Measurements from ENCODE around the gene EXD2.

Gene EXD2

GRCh38 chr14:69247676-69248440, 56.6 kb downstream of the EXD2 start:
- in situ Hi-C loops (cut with MboI; ENCODE audit: low sequenced_read_pairs): loop anchor here (25.0 kb wide), 1 partner anchor 214 kb away; no protein-coding TSS in a partner anchor

- in situ Hi-C loops (cut with MboI; ENCODE audit: low sequenced_read_pairs): loop anchor here (25.0 kb wide), 1 partner anchor 213 kb away; no protein-coding TSS in a partner anchor
Measured at GRCh38 chr14:69249603-69250002, 58.3 kb downstream of the EXD2 start.

- in situ Hi-C loops (cut with MboI; ENCODE audit: low sequenced_read_pairs): no loop called here
Measured at GRCh38 chr14:69252851-69253250, 61.6 kb downstream of the EXD2 start.

- in situ Hi-C loops (cut with MboI; ENCODE audit: low sequenced_read_pairs): no loop called here
Measured at GRCh38 chr14:69259168-69259526, 67.8 kb downstream of the EXD2 start.

- in situ Hi-C loops (cut with MboI; ENCODE audit: low sequenced_read_pairs): no loop called here
Measured at GRCh38 chr14:69259527-69260189, 68.4 kb downstream of the EXD2 start, which contains the start of gene GALNT16. TSS of gene GALNT16 (plus strand) at chr14:69260158. CDS start at chr14:69260291, 133 bp downstream.

- in situ Hi-C loops (cut with MboI; ENCODE audit: low sequenced_read_pairs): no loop called here
Measured at GRCh38 chr14:69260190-69260860, 69.0 kb downstream of the EXD2 start.

GRCh38 chr14:69260861-69261564, 69.7 kb downstream of the EXD2 start:
- in situ Hi-C loops (cut with MboI; ENCODE audit: low sequenced_read_pairs): no loop called here

GRCh38 chr14:69261761-69262331, 70.5 kb downstream of the EXD2 start:
- in situ Hi-C loops (cut with MboI; ENCODE audit: low sequenced_read_pairs): no loop called here

- in situ Hi-C loops (cut with MboI; ENCODE audit: low sequenced_read_pairs): no loop called here
Measured at GRCh38 chr14:69262516-69262915, 71.2 kb downstream of the EXD2 start.

- in situ Hi-C loops (cut with MboI; ENCODE audit: low sequenced_read_pairs): no loop called here
Measured at GRCh38 chr14:69263364-69263763, 72.1 kb downstream of the EXD2 start.

GRCh38 chr14:69263771-69264170, 72.5 kb downstream of the EXD2 start:
- in situ Hi-C loops (cut with MboI; ENCODE audit: low sequenced_read_pairs): no loop called here

- in situ Hi-C loops (cut with MboI; ENCODE audit: low sequenced_read_pairs): no loop called here
Measured at GRCh38 chr14:69266572-69267345, 75.5 kb downstream of the EXD2 start.

- in situ Hi-C loops (cut with MboI; ENCODE audit: low sequenced_read_pairs): no loop called here
Measured at GRCh38 chr14:69267492-69267891, 76.2 kb downstream of the EXD2 start.

- in situ Hi-C loops (cut with MboI; ENCODE audit: low sequenced_read_pairs): no loop called here
Measured at GRCh38 chr14:69268223-69268622, 76.9 kb downstream of the EXD2 start.

- in situ Hi-C loops (cut with MboI; ENCODE audit: low sequenced_read_pairs): no loop called here
Measured at GRCh38 chr14:69268763-69269162, 77.5 kb downstream of the EXD2 start.

GRCh38 chr14:69269381-69269780, 78.1 kb downstream of the EXD2 start:
- in situ Hi-C loops (cut with MboI; ENCODE audit: low sequenced_read_pairs): no loop called here

GRCh38 chr14:69270097-69270496, 78.8 kb downstream of the EXD2 start:
- in situ Hi-C loops (cut with MboI; ENCODE audit: low sequenced_read_pairs): no loop called here

- in situ Hi-C loops (cut with MboI; ENCODE audit: low sequenced_read_pairs): no loop called here
Measured at GRCh38 chr14:69270795-69271708, 79.8 kb downstream of the EXD2 start.

GRCh38 chr14:69274321-69274720, 83.0 kb downstream of the EXD2 start:
- in situ Hi-C loops (cut with MboI; ENCODE audit: low sequenced_read_pairs): no loop called here
